BE2C (cell line): ENCODE measurements around the gene ARMCX2.
A peak's percentile ranks its signal among the peaks of the same experiment; 100 is the strongest.

ENCODE experiments used
- DNase-seq: peaks from one replicate; pipeline ENCODE4 v3.0.0-alpha.2; 2020
- H3K27me3 ChIP-seq: fragments of 250-450 bp; sonication (Bioruptor Pico); 2 replicates; pipeline ENCODE4 v1.5.1; 2020; ENCODE audit warnings: mild to moderate bottlenecking
- H3K36me3 ChIP-seq: fragments of 250-450 bp; sonication (Bioruptor Pico); 2 replicates; pipeline ENCODE4 v1.5.1; 2020; ENCODE audit warnings: mild to moderate bottlenecking
- H3K4me1 ChIP-seq: fragments of 250-450 bp; sonication (Bioruptor Pico); 2 replicates; pipeline ENCODE4 v1.5.1; 2020
- H3K4me3 ChIP-seq: 2 replicates; pipeline ENCODE4 v1.5.1; 2011; ENCODE audit warnings: low read depth, low read length
- H3K9me3 ChIP-seq: fragments of 250-450 bp; sonication (Bioruptor Pico); 2 replicates; pipeline ENCODE4 v1.5.1; 2020
- CTCF ChIP-seq: IDR thresholded peaks from 2 replicates; pipeline ENCODE4 v1.5.1; 2012; ENCODE audit warnings: mild to moderate bottlenecking, low read depth, low read length

Gene ARMCX2

GRCh38 chrX:101617211-101618191 lies 42.1 kb downstream of the ARMCX2 start, which contains the start of gene ARMCX6:
Gene ARMCX6 (minus strand): TSS chrX:101618000. CDS start chrX:101616620, 1,380 bp downstream.
- Histone ChIP-seq H3K4me3 (peak within 1 kb of the TSS; percentile 80), H3K36me3 (no peaks in the 10 kb centered on the region), H3K27me3 (no peaks in the 10 kb centered on the region), H3K4me1 (no peaks in the 10 kb centered on the region; the same call in 1 of the 2 replicates), H3K9me3 (no peaks in the 10 kb centered on the region)
- DNase-seq = peak; percentile 83
- TF ChIP-seq CTCF = peak; percentile 50

- DNase-seq = no peak
- H3K9me3 ChIP-seq = no peaks in the 10 kb centered on the region
- H3K4me1 ChIP-seq = no peaks in the 10 kb centered on the region
- no peak overlapping the region for H3K4me3 ChIP-seq
- no peaks in the 10 kb centered on the region for H3K36me3 ChIP-seq
- TF ChIP-seq CTCF = no peak
- H3K27me3 ChIP-seq = 0 out of 2 replicates have a peak, but pooled peaks cover 2% of the 10 kb centered on the region
These were observed 53.9 kb downstream of the ARMCX2 start for GRCh38 chrX:101605728-101606127.
